ENCODE results near the gene GDF2. TPM values are rescaled to one million over a fixed set of nuclear protein-coding genes. Genes with fewer than 3 reads are reported as not detected.
A peak's percentile ranks its signal among the peaks of the same experiment; 100 is the strongest.

Gene GDF2
- total RNA-seq, 2 donors from 2014 or later: 0.16 TPM; not detected in 1

GRCh38 chr10:47287805-47288204 is 34.4 kb upstream of the GDF2 start:
- no peaks in the 10 kb centered on the region for H3K9me3 ChIP-seq
- TF ChIP-seq CTCF (IDR thresholded peaks at IDR 0.05): no peak
- H3K36me3 ChIP-seq: no peaks in the 10 kb centered on the region
- DNase-seq (ENCODE audit: low spot score): peak; percentile 23
- no peak overlapping the region for H3K4me3 ChIP-seq
- H3K27me3 ChIP-seq: no peaks in the 10 kb centered on the region
- H3K4me1 ChIP-seq: peaks cover 0 to 18% of the 10 kb centered on the region in 2 donors
- no peak overlapping the region for H3K27ac ChIP-seq

GRCh38 chr10:47288236-47288635 is 34.0 kb upstream of the GDF2 start:
- Histone ChIP-seq H3K9me3 (no peaks in the 10 kb centered on the region), H3K27ac (no peak overlapping the region), H3K4me1 (peaks cover 0 to 18% of the 10 kb centered on the region in 2 donors), H3K4me3 (no peak overlapping the region), H3K36me3 (no peaks in the 10 kb centered on the region), H3K27me3 (no peaks in the 10 kb centered on the region)
- DNase-seq (ENCODE audit: low spot score): peak; percentile 50
- no peak for TF ChIP-seq CTCF (IDR thresholded peaks at IDR 0.05)

- no peak for TF ChIP-seq CTCF (IDR thresholded peaks at IDR 0.05)
- Histone ChIP-seq H3K9me3 (no peaks in the 10 kb centered on the region), H3K27ac (no peak overlapping the region), H3K4me3 (no peak overlapping the region), H3K36me3 (no peaks in the 10 kb centered on the region), H3K27me3 (no peaks in the 10 kb centered on the region), H3K4me1 (peaks cover 0 to 18% of the 10 kb centered on the region in 2 donors)
- DNase-seq (ENCODE audit: low spot score): peak; percentile 44
Observed at GRCh38 chr10:47288916-47289495, 33.2 kb upstream of the GDF2 start.

- no peak for TF ChIP-seq CTCF (IDR thresholded peaks at IDR 0.05)
Observed at GRCh38 chr10:47289921-47290320, 32.3 kb upstream of the GDF2 start.

GRCh38 chr10:47290338-47290737 is 31.9 kb upstream of the GDF2 start:
- Histone ChIP-seq H3K36me3 (no peaks in the 10 kb centered on the region), H3K4me1 (peaks cover 0 to 18% of the 10 kb centered on the region in 2 donors), H3K9me3 (no peaks in the 10 kb centered on the region), H3K27ac (no peak overlapping the region), H3K4me3 (no peak overlapping the region), H3K27me3 (no peaks in the 10 kb centered on the region)
- TF ChIP-seq CTCF (IDR thresholded peaks at IDR 0.05): no peak
- peak; percentile 50 for DNase-seq (ENCODE audit: low spot score)

More at GRCh38 chr10:47289921-47290320, 32.3 kb upstream of the GDF2 start:
- H3K36me3 ChIP-seq: no peaks in the 10 kb centered on the region
- peaks cover 0 to 18% of the 10 kb centered on the region in 2 donors for H3K4me1 ChIP-seq
- H3K27ac ChIP-seq: no peak overlapping the region
- no peaks in the 10 kb centered on the region for H3K27me3 ChIP-seq
- no peaks in the 10 kb centered on the region for H3K9me3 ChIP-seq
- no peak for DNase-seq (ENCODE audit: low spot score)
- H3K4me3 ChIP-seq: no peak overlapping the region

GRCh38 chr10:47291682-47292081 is 30.6 kb upstream of the GDF2 start:
- H3K27me3 ChIP-seq: no peaks in the 10 kb centered on the region
- no peaks in the 10 kb centered on the region for H3K36me3 ChIP-seq
- TF ChIP-seq CTCF (IDR thresholded peaks at IDR 0.05): no peak
- DNase-seq (ENCODE audit: low spot score): no peak
- H3K27ac ChIP-seq: no peak overlapping the region
- peaks cover 0 to 13% of the 10 kb centered on the region in 2 donors for H3K4me1 ChIP-seq
- H3K4me3 ChIP-seq: no peak overlapping the region
- H3K9me3 ChIP-seq: no peaks in the 10 kb centered on the region

All from right atrium auricular region (tissue), 2 donors.